PFSK-1 (cell line): ENCODE data around the gene SMARCD3.

ENCODE experiments used
- REST ChIP-seq, 2 experiments: IDR thresholded peaks; 2 replicates each; pipeline versions ENCODE4 v1.6.1 to v1.8.0; 2011 to 2012; ENCODE audit warnings: low read depth in 2 of 2, low read length in 2 of 2, control low read depth in 1 of 2, inconsistent platforms in 1 of 2, mild to moderate bottlenecking in 1 of 2, moderate library complexity in 1 of 2; ENCODE audit not compliant: insufficient read depth in 1 of 2
- SIN3A ChIP-seq: IDR thresholded peaks from 2 replicates; pipeline ENCODE4 v1.6.1; 2012; ENCODE audit warnings: mild to moderate bottlenecking, low read length, moderate library complexity, borderline replicate concordance; ENCODE audit not compliant: insufficient read depth

GRCh38 chr7:151207804-151208203 is 40.7 kb downstream of the SMARCD3 start:
- TF ChIP-seq REST (IDR thresholded peaks at IDR 0.05; ENCODE audit: insufficient read depth in 1 of 2, low read depth in 2 of 2, low read length in 2 of 2) (no peak), SIN3A (no peak)
